ENCODE data around the gene ORC5.

DNA sequence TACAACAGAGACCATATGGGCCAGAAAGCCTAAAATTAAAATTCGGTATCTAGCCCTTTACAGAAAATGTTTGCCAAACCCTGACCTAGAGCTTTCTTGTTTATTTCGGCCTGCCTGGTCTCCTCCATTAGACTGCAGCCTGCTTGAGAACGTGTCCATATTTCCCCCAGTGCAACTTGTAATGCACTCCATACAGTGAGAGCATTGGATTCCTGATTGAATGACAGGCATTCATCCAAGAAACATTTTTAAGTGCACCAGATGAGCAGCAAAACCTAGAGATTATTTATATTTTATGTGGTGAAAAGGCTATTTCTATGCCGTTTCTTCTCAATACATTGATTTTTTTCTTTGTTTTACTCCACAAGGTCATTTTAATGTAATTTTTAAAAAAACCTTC is 47.4 kb upstream of the ORC5 start:
- TF ChIP-seq, protein P1, sequence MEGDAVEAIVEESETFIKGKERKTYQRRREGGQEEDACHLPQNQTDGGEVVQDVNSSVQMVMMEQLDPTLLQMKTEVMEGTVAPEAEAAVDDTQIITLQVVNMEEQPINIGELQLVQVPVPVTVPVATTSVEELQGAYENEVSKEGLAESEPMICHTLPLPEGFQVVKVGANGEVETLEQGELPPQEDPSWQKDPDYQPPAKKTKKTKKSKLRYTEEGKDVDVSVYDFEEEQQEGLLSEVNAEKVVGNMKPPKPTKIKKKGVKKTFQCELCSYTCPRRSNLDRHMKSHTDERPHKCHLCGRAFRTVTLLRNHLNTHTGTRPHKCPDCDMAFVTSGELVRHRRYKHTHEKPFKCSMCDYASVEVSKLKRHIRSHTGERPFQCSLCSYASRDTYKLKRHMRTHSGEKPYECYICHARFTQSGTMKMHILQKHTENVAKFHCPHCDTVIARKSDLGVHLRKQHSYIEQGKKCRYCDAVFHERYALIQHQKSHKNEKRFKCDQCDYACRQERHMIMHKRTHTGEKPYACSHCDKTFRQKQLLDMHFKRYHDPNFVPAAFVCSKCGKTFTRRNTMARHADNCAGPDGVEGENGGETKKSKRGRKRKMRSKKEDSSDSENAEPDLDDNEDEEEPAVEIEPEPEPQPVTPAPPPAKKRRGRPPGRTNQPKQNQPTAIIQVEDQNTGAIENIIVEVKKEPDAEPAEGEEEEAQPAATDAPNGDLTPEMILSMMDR (IDR thresholded peaks at IDR 0.05) = no peak
- TF ChIP-seq ZFX (IDR thresholded peaks at IDR 0.05; ENCODE audit: borderline replicate concordance) = no peak

All from 22Rv1 (cell line).